ENCODE data around the gene YIF1A.

Gene YIF1A

GRCh38 chr11:66281776-66282467 is 7.0 kb downstream of the YIF1A start:
- TF ChIP-seq, protein P1, sequence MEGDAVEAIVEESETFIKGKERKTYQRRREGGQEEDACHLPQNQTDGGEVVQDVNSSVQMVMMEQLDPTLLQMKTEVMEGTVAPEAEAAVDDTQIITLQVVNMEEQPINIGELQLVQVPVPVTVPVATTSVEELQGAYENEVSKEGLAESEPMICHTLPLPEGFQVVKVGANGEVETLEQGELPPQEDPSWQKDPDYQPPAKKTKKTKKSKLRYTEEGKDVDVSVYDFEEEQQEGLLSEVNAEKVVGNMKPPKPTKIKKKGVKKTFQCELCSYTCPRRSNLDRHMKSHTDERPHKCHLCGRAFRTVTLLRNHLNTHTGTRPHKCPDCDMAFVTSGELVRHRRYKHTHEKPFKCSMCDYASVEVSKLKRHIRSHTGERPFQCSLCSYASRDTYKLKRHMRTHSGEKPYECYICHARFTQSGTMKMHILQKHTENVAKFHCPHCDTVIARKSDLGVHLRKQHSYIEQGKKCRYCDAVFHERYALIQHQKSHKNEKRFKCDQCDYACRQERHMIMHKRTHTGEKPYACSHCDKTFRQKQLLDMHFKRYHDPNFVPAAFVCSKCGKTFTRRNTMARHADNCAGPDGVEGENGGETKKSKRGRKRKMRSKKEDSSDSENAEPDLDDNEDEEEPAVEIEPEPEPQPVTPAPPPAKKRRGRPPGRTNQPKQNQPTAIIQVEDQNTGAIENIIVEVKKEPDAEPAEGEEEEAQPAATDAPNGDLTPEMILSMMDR (IDR thresholded peaks at IDR 0.05; ENCODE audit: control extremely low read depth, extremely low read depth, low read depth, missing control alignments) = no peak
- no peak for DNase-seq (ENCODE audit: extremely low spot score)
- CTCF ChIA-PET = interaction anchor here (1.0 to 10.6 kb wide), 10 partner anchors 9 to 569 kb away, joined by 3 to 92 read pairs (median 5); partner anchors contain the start of genes FIBP and TMEM151A
- POLR2A ChIA-PET = interaction anchor here (1.7 kb wide), 1 partner anchor 14 kb away, joined by 4 read pairs; no protein-coding TSS in a partner anchor

GRCh38 chr11:66281001-66281400 is 7.9 kb downstream of the YIF1A start:
- ChIA-PET POLR2A (interaction anchor here (0.5 to 2.8 kb wide), 3 partner anchors 8 to 280 kb away, joined by 4 to 10 read pairs (median 6); partner anchors contain the start of gene YIF1A), CTCF (interaction anchor here (0.8 to 10.6 kb wide), 4 partner anchors 11 to 60 kb away, joined by 3 to 92 read pairs (median 3); partner anchors contain the start of gene TMEM151A)
- DNase-seq (ENCODE audit: extremely low spot score) = no peak
- TF ChIP-seq, protein P1 (IDR thresholded peaks at IDR 0.05; ENCODE audit: control extremely low read depth, extremely low read depth, low read depth, missing control alignments) = no peak

DNA sequence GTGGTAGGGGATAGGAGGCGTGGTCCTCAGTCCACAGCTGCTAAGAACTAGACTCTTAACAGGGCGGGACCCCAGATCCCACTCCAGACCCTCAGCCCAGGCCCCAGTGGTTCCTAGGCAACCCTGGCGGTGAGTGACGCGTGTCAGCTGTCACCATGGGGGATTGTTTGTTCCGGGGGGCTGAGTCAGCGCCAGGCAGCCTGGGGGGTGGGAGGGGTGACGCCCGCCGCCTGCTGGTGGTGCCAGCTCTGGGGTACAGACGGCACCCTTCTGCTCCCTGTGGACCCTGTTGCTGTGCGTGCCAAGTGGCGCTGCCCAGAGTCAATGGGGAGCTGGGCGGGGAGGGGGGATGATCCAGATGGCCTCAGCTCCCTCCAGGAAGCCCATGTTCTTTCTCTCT is 8.5 kb downstream of the YIF1A start:
- DNase-seq (ENCODE audit: extremely low spot score) = no peak
- ChIA-PET POLR2A (interaction anchor here (0.5 to 2.8 kb wide), 3 partner anchors 9 to 279 kb away, joined by 4 to 10 read pairs (median 6); partner anchors contain the start of gene YIF1A), CTCF (interaction anchor here (0.9 to 10.6 kb wide), 4 partner anchors 17 to 392 kb away, joined by 3 to 92 read pairs (median 3); partner anchors contain the start of gene FIBP)
- TF ChIP-seq, protein P1 (IDR thresholded peaks at IDR 0.05; ENCODE audit: control extremely low read depth, extremely low read depth, low read depth, missing control alignments) = no peak

GRCh38 chr11:66279092-66279734 is 9.7 kb downstream of the YIF1A start:
- TF ChIP-seq, protein P1 (IDR thresholded peaks at IDR 0.05; ENCODE audit: control extremely low read depth, extremely low read depth, low read depth, missing control alignments) = no peak
- no peak for DNase-seq (ENCODE audit: extremely low spot score)
- ChIA-PET POLR2A (interaction anchor here (2.8 kb wide), 1 partner anchor 10 kb away, joined by 10 read pairs; the partner anchor contains the start of gene YIF1A), CTCF (interaction anchor here (0.9 to 10.6 kb wide), 2 partner anchors 10 to 58 kb away, joined by 3 to 92 read pairs; partner anchors contain the start of gene YIF1A)

- ChIA-PET POLR2A (interaction anchor here (2.8 kb wide), 1 partner anchor 11 kb away, joined by 10 read pairs; the partner anchor contains the start of gene YIF1A), CTCF (no interaction called here)
- no peak for DNase-seq (ENCODE audit: extremely low spot score)
- TF ChIP-seq, protein P1 (IDR thresholded peaks at IDR 0.05; ENCODE audit: control extremely low read depth, extremely low read depth, low read depth, missing control alignments) = no peak
Measured at GRCh38 chr11:66278363-66279091, 10.4 kb downstream of the YIF1A start.

Data from GM10248 (cell line).